CD4-positive, alpha-beta T cell treated with Interleukin-1 beta for 1 hour (primary cell): ENCODE measurements around the gene PALD1.
A peak's percentile ranks its signal among the peaks of the same experiment; 100 is the strongest.

Experiments
- DNase-seq, 2 donors: peaks; one replicate each; pipeline ENCODE4 v3.0.0-alpha.2; 2020 to 2022

PALD1 gene

DNA sequence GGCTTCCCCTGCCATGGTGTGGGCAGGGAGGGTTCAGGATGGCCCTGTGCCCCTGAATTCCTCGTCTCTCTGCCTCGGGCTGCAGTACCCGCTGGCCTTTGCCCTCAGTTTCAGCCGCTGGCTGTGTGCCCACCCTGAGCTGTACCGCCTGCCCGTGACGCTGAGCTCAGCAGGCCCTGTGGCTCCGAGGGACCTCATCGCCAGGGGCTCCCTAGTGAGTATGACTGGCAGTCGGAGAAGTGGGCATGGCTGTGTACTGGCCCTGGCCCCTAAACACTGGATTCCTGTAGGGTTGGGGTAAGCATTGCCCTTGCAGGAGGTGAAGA is 59.6 kb downstream of the PALD1 start:
- DNase-seq, result no peak

DNA sequence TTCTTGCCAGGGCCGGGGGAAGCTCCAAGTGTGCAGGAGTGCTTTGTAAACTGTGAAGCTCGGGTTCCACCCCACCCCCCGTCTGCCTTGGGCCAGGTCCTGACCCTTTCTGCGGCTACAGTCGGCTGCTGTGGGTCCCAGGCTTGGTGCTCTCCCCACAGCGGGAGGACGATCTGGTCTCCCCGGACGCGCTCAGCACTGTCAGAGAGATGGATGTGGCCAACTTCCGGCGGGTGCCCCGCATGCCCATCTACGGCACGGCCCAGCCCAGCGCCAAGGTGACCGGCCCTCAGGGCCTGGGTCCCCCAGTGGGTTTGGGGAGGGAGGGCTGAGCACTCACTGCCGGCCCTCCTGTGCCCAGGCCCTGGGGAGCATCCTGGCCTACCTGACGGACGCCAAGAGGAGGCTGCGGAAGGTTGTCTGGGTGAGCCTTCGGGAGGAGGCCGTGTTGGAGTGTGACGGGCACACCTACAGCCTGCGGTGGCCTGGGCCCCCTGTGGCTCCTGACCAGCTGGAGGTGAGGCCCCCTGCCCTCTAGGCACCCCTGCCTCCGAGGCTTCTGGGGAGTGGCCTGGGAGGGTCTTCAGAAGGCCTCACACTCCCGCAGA is 60.3 kb downstream of the PALD1 start:
- DNase-seq, result no peak

GRCh38 chr10:70539471-70539870 is 60.9 kb downstream of the PALD1 start:
- DNase-seq, result no peak

DNA sequence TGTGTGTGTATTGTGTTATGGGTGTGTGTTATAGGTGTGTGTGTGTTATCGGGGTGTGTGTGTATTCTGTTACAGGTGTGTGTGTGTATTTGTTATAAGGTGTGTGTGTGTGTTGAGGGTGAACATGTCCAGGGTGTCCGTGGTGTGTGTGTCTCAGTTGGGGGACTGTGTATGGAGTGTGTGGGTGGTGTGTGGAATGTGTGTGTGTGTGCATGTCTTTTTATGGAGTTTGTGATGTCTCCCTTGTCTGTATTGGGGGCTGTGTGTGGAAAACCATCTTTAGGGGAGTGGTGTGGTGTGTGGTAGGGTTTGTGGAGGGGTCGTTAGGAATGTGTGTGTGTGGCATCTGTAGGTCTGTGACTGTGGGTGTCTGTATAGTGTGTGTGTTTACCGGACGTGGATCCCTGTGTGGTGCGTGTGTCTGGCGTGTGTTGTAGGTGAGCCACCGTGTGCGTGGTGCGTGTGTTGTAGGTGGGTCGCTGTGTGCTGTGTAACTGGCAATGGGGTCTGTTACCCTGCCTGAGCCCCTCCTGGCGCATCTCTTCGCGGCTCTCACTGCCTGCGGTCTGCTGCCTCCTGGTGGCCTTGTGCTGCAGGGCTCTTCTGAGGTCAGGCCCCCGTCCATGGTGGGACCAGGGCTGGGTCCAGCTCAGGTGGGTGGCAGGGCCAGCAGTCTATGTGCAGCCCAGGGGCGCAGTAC is 61.7 kb downstream of the PALD1 start:
- DNase-seq, result peak in 1 of 2 donors; percentile 11

- no peak for DNase-seq
These were observed 62.3 kb downstream of the PALD1 start for GRCh38 chr10:70540789-70541360.

- DNase-seq, result no peak
These were observed 63.4 kb downstream of the PALD1 start for GRCh38 chr10:70541736-70542564.

- DNase-seq, result no peak
These were observed 64.0 kb downstream of the PALD1 start for GRCh38 chr10:70542565-70542938.

DNA sequence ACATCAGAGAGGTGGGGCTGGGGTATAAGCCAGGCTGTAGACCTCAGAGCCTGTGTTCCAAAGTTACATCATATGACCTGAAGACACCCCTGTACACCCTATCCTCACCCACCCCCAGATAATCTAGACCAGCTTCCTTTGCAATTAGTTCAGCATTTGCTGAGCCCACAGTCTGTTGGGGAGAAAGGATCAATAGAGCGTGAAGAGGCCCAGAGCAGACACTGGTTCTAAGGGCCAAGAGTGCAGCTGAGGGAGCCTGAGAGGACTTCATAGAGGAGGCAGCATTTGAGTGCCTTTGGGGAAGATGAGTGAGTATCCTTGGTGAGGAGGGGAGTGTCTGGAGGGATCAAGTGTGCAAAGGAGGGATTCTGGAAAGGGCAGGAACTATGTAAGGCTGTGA is 65.3 kb downstream of the PALD1 start:
- DNase-seq, result no peak

DNA sequence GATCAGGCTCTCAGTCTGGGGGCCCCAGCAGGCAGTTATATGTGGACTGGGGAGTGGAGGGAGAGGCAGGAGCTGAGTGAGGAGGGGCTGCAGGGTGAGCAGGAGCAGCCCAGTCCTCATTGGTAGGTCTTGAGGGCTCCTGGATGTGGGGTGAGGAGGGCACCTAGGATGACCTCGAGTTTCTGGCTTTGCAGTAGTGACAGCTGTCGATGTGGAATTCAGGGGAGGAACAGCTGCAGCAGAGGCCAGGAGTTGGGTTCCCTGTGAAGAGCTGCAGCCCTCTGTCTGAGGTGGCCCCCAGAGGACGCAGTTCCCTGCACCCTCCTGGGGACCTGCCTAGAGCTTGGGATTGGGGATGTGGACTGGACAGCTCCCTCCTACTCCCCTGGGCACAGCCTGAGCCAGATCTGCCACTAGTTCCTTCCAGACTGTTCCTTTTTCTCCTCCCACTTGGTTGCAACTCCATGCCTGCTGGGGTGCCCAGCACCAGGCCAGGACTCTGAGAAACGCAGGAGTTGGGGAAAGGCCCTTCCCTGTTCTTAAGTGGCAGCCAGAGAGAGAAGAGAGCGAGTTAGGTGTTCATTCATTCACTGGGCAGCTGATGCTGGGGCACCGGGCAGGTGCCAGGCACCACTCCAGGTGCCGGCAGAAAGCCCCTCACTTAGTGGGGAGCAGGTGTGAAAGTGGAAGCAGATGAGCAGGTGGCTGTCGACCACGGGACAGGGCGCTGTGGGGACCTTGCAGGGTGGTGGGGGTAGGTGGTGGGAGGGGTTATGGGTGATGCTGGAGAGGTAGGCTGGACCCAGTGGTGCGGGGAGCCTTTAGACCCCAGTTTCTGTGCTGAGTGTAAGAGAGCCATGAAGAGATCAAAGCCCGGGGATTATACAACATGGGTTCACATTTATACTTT is 66.1 kb downstream of the PALD1 start:
- DNase-seq, result no peak

DNA sequence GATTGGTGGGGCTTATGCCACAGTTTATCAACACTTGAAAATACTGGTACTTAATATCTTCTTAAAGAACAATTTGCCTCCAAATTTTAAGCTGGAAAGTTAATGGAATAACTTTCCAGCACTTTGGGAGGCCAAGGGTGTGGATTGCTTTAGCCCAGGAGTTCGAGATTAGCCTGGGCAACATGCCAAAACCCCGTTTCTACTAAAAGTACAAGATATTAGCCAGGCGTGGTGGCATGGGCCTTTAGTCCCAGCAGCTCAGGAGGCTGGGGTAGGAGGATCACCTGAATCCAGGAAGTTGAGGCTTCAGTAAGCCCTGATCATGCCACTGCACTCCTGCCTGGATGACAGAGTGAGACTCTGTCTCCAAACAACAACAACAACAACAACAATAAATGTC is 68.0 kb downstream of the PALD1 start:
- DNase-seq, result no peak

DNA sequence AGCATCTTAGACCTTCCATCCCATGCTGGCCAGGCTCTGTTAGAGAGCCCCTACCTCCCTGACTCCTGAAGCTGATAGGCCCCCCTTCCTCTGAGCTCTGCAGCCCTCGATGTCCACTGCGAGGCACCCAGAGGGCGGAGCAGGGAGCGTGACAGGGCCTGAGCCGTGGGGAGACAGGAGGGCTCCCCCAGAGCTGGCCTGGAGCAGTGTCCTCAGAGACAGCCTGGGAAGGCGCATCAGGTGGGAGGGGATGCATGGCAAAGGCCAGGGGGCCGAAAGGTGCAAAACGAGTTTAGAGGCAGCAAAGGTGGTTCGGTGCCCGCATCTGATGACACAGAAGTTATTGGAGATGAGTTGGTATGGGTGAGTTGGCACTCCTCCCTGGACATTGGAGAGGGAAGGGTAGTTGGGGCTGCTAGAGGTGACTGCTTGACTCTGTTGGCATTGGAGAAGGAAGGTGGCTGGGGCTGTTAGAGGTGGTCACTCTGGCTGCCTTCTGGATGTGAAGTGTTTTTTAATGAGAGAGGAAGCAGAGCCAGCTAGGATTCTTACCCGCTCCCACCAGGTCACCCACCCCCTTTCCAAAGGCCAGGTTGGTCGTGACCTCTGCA is 70.9 kb downstream of the PALD1 start:
- DNase-seq, result no peak

DNA sequence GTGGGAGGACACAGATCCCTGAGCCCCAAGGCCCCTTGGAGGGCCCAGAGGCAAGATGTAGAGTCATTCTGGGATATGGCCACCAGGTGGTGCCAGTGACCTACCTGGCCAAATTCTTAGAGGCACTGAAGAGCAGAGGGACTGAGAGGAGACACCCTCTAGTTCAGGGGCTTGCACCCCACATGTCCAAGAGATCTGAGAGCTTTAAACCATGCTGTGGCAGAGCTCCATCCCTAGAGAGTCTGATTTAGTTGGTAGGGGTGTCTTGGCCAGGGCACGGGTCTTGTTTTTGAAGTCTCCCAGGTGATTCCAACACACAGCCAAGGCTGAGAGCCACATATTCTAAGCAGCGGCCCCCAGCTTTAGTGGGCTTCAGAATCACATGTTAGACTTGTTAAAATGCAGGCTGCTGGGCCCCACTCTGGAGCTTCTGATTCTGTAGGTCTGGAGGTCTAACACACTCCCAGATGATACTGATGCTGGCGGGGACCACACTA is 71.4 kb downstream of the PALD1 start:
- peak; percentile 69 to 74 for DNase-seq

DNA sequence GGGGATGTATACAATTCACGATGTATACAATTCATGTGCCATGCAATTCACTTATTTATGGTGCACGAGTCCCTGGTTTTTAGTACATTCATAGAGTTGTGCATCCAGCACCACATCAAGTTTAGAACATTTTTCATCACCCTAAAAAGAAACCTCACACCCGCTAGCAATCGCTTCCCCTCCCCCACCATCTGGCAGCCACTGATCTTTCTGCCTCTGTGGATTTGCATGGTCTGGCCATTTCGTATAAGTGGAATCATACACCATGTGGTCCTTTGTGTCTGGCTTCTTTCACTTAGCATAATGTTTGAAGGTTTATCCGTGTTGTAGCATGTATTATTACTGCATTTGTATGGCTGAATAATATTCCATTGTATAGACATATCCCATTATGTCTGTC is 71.9 kb downstream of the PALD1 start:
- DNase-seq, result no peak

DNA sequence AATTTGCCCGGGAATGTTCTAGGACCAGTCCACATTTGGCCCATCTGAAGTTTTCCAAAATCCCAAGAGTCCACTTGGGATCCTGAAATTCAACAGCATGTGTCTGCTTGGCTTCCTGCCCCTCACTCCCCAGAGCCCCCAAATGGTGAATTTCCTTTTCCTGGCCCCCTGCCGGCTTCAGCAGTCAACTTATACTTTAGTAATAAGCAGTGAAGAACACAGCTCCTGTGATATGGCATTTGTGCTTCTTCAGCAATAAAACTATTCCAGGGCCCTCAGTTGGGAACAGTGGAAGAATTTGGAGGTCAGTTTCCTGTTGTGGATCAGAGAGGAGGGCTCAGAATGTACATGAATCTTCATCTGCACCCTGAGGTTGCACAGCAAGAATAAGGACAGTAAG is 72.9 kb downstream of the PALD1 start:
- DNase-seq, result no peak

- DNase-seq, result no peak
These were observed 73.4 kb downstream of the PALD1 start for GRCh38 chr10:70551971-70552422.

- DNase-seq, result no peak
These were observed 74.0 kb downstream of the PALD1 start for GRCh38 chr10:70552586-70552985.

- DNase-seq, result no peak
These were observed 76.8 kb downstream of the PALD1 start for GRCh38 chr10:70555371-70555770.

- no peak for DNase-seq
These were observed 78.7 kb downstream of the PALD1 start for GRCh38 chr10:70557086-70557845.

GRCh38 chr10:70557876-70558275 is 79.3 kb downstream of the PALD1 start:
- DNase-seq, result no peak

DNA sequence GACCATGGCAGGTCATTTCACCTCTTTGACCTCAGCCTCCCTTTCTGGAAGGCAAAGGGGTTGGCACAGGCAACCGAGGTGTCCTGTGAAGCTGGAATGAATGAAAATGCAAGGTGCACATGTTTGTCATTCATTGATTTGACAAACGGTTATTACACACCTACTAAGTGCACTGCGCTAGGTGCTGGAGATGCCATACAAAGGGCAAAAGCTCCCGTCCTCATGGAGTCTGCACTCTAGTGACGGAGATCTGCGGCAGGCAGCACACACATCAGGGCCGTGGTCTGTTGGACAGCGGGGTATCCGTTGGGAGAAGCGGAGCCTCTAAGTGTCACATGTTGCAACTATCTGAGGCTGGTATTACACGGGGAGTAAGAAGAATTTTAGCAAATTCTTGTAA is 79.7 kb downstream of the PALD1 start:
- no peak for DNase-seq
